H1 (cell line): Measurements from ENCODE around the gene APLN. TPM values are rescaled to one million over a fixed set of nuclear protein-coding genes. Genes with fewer than 3 reads are reported as not detected.

Experiments used
- CTCF ChIA-PET: fragments of 300-600 bp; sonication (Branson Sonifier 250); formaldehyde crosslinking; loops from one replicate; lab custom pipeline; 2021; ENCODE audit not compliant: partially characterized antibody; lab: Charles Lee
- POLR2A ChIA-PET: fragments of 300-600 bp; sonication (Branson Sonifier 250); formaldehyde crosslinking; loops from one replicate; lab custom pipeline; 2021; ENCODE audit warnings: inconsistent platforms; ENCODE audit not compliant: partially characterized antibody; lab: Charles Lee
- DNase-seq, 2 experiments: peaks; one replicate each; pipeline versions ENCODE4 v3.0.0 to v3.0.0-alpha.2; 2010 to 2022; ENCODE audit warnings: low spot score in 2 of 2, low read depth in 1 of 2, mixed read lengths in 1 of 2
- FAIRE-seq: peaks from 2 replicates; lab custom pipeline; 2011; peaks lifted over from hg19 to GRCh38; lab: Jason Lieb, UNC
- H2AFZ ChIP-seq: 2 replicates; pipeline ENCODE4 v1.8.1; 2012; ENCODE audit warnings: low read length, inconsistent platforms
- H2AK5ac ChIP-seq: 2 replicates; pipeline ENCODE4 v1.6.1; 2013; ENCODE audit warnings: low read depth, low read length
- H2BK120ac ChIP-seq: replicated peaks from 2 replicates; pipeline ENCODE3; 2013; ENCODE audit warnings: low read depth, low read length, inconsistent platforms
- H2BK12ac ChIP-seq: 2 replicates; pipeline ENCODE4 v1.6.1; 2013; ENCODE audit warnings: low read depth, low read length
- H2BK15ac ChIP-seq: 2 replicates; pipeline ENCODE4 v1.6.1; 2013; ENCODE audit warnings: low read length
- H2BK20ac ChIP-seq: 2 replicates; pipeline ENCODE4 v1.6.1; 2013; ENCODE audit warnings: low read length
- H2BK5ac ChIP-seq: 2 replicates; pipeline ENCODE4 v1.6.1; 2013; ENCODE audit warnings: low read depth, low read length
- H3K14ac ChIP-seq: 2 replicates; pipeline ENCODE4 v1.6.1; 2013; ENCODE audit warnings: inconsistent platforms; ENCODE audit not compliant: insufficient read length
- H3K18ac ChIP-seq: 2 replicates; pipeline ENCODE4 v1.6.1; 2013; ENCODE audit warnings: low read length; ENCODE audit errors: extremely low read depth
- H3K23ac ChIP-seq: 2 replicates; pipeline ENCODE4 v1.6.1; 2013; ENCODE audit warnings: inconsistent platforms; ENCODE audit not compliant: insufficient read length
- H3K23me2 ChIP-seq: 2 replicates; pipeline ENCODE4 v1.6.1; 2013; ENCODE audit warnings: low read depth, low read length
- H3K27ac ChIP-seq: 2 replicates; pipeline ENCODE4 v1.6.1; 2011; ENCODE audit warnings: low read depth, low read length, inconsistent platforms
- H3K27me3 ChIP-seq, 4 experiments: replicated peaks in 1 of 4; 1 replicate in 1 of 4; 2 replicates in 3 of 4; pipeline versions ENCODE4 v1.6.1 to v1.8.1; 2011 to 2013; ENCODE audit warnings: low read length in 3 of 4, mild to moderate bottlenecking in 3 of 4, inconsistent platforms in 2 of 4, mixed read lengths in 2 of 4, moderate library complexity in 1 of 4; ENCODE audit not compliant: control insufficient read depth in 3 of 4, insufficient read depth in 3 of 4; ENCODE audit errors: extremely low read depth in 1 of 4
- H3K36me3 ChIP-seq, 4 experiments: 2 replicates each; pipeline versions ENCODE4 v1.6.1 to v1.8.1; 2011 to 2013; ENCODE audit warnings: mild to moderate bottlenecking in 4 of 4, low read length in 3 of 4, moderate library complexity in 2 of 4, control low read depth in 1 of 4, inconsistent platforms in 1 of 4; ENCODE audit not compliant: insufficient read depth in 4 of 4, control insufficient read depth in 2 of 4
- H3K4ac ChIP-seq: replicated peaks from 2 replicates; pipeline ENCODE3; 2013; ENCODE audit warnings: low read length, low read depth, mixed read lengths, inconsistent platforms; ENCODE audit not compliant: insufficient read length
- H3K4me1 ChIP-seq, 4 experiments: replicated peaks in 1 of 4; 1 replicate in 1 of 4; 2 replicates in 3 of 4; pipeline versions ENCODE4 v1.6.1 to v1.8.1; 2011 to 2013; ENCODE audit warnings: low read length in 3 of 4, inconsistent platforms in 2 of 4, mixed read lengths in 1 of 4; ENCODE audit not compliant: insufficient read depth in 4 of 4, control insufficient read depth in 3 of 4
- H3K4me2 ChIP-seq, 2 experiments: 2 replicates each; pipeline versions ENCODE4 v1.6.1 to v1.8.1; 2011 to 2013; ENCODE audit warnings: low read depth in 2 of 2, low read length in 2 of 2, control low read depth in 1 of 2, inconsistent platforms in 1 of 2, mild to moderate bottlenecking in 1 of 2; ENCODE audit not compliant: insufficient read depth in 1 of 2
- H3K4me3 ChIP-seq, 4 experiments: fragments of 200-600, 300-600 bp in 1 of 4; sonication (generic), shearing (Covaris generic), sonication (Bioruptor Twin) in 1 of 4; 2 replicates each; pipeline versions ENCODE4 v1.5.1 to v1.8.1; 2011 to 2016; ENCODE audit warnings: low read length in 4 of 4, low read depth in 3 of 4, control low read depth in 2 of 4, inconsistent platforms in 2 of 4, mild to moderate bottlenecking in 2 of 4, mixed read lengths in 1 of 4, moderate library complexity in 1 of 4; ENCODE audit not compliant: insufficient read depth in 2 of 4; ENCODE audit errors: extremely low read depth in 1 of 4
- H3K56ac ChIP-seq: replicated peaks from 2 replicates; pipeline ENCODE3; 2013; ENCODE audit warnings: low read depth, mild to moderate bottlenecking, mixed read lengths, low read length, inconsistent platforms; ENCODE audit not compliant: insufficient read length
- H3K79me1 ChIP-seq: 2 replicates; pipeline ENCODE4 v1.6.1; 2013; ENCODE audit warnings: low read depth, low read length, control low read depth
- H3K79me2 ChIP-seq, 2 experiments: 2 replicates each; pipeline versions ENCODE4 v1.6.1 to v1.8.1; 2012 to 2013; ENCODE audit warnings: low read length in 2 of 2, mild to moderate bottlenecking in 2 of 2, inconsistent platforms in 1 of 2; ENCODE audit not compliant: insufficient read depth in 2 of 2, control insufficient read depth in 1 of 2
- H3K9ac ChIP-seq, 4 experiments: replicated peaks in 1 of 4; 1 replicate in 1 of 4; 2 replicates in 3 of 4; pipeline versions ENCODE4 v1.6.1 to v1.8.1; 2011 to 2013; ENCODE audit warnings: low read depth in 3 of 4, low read length in 3 of 4, control low read depth in 2 of 4, mild to moderate bottlenecking in 2 of 4, moderate library complexity in 2 of 4, inconsistent platforms in 1 of 4; ENCODE audit errors: extremely low read depth in 1 of 4
- H3K9me3 ChIP-seq, 2 experiments: 2 replicates each; pipeline versions ENCODE4 v1.6.1 to v1.8.1; 2012 to 2013; ENCODE audit warnings: mild to moderate bottlenecking in 2 of 2, moderate library complexity in 2 of 2, control low read depth in 1 of 2, inconsistent platforms in 1 of 2, low read depth in 1 of 2, low read length in 1 of 2, mixed read lengths in 1 of 2; ENCODE audit not compliant: insufficient read depth in 2 of 2
- H4K20me1 ChIP-seq, 2 experiments: replicated peaks in 1 of 2; 2 replicates each; pipeline versions ENCODE3 to v1.8.1; 2011 to 2013; ENCODE audit warnings: inconsistent platforms in 2 of 2, low read length in 2 of 2, mild to moderate bottlenecking in 1 of 2; ENCODE audit not compliant: insufficient read depth in 2 of 2, control insufficient read depth in 1 of 2
- H4K5ac ChIP-seq: 2 replicates; pipeline ENCODE4 v1.6.1; 2013; ENCODE audit warnings: low read length, low read depth, mixed read lengths, inconsistent platforms; ENCODE audit not compliant: insufficient read length
- H4K8ac ChIP-seq: 2 replicates; pipeline ENCODE4 v1.8.0; 2013; ENCODE audit warnings: mild to moderate bottlenecking, moderate library complexity, low read length, inconsistent platforms; ENCODE audit not compliant: insufficient read depth; ENCODE audit errors: extremely low read depth
- H4K91ac ChIP-seq: replicated peaks from 2 replicates; pipeline ENCODE3; 2013; ENCODE audit warnings: low read length, mixed read lengths, inconsistent platforms; ENCODE audit not compliant: insufficient read length
- POLR2AphosphoS5 ChIP-seq: IDR thresholded peaks from 2 replicates; pipeline ENCODE4 v1.6.1; 2011; ENCODE audit warnings: low read depth, low read length
- RFX5 ChIP-seq: IDR thresholded peaks from 2 replicates; pipeline ENCODE4 v1.6.1; 2011; ENCODE audit warnings: low read depth, low read length, improper control_type of control experiment, borderline replicate concordance
- SIN3A ChIP-seq, 2 experiments: IDR thresholded peaks in 1 of 2; conservative IDR thresholded peaks in 1 of 2; 2 replicates each; pipeline ENCODE4 v1.6.1; 2011 to 2012; ENCODE audit warnings: low read length in 2 of 2, improper control_type of control experiment in 1 of 2, low read depth in 1 of 2, mild to moderate bottlenecking in 1 of 2
- WGBS, 2 experiments: shearing (Covaris generic) in 1 of 2; methylation state at CpG; one replicate each; pipeline versions ENCODE4 v1.1.6 to v1.1.7; 2013 to 2015; ENCODE audit warnings: low lambda C conversion rate in 2 of 2, mixed read lengths in 2 of 2, inconsistent platforms in 1 of 2, low coverage in 1 of 2, missing lambda C conversion rate in 1 of 2; ENCODE audit not compliant: insufficient replicate concordance in 2 of 2, insufficient coverage in 1 of 2, insufficient read length in 1 of 2; ENCODE audit errors: extremely low coverage in 1 of 2, missing lambda C conversion rate in 1 of 2; 5-methylcytosine and 5-hydroxymethylcytosine counted together
- polyA plus RNA-seq, 7 experiments: library from polyadenylated mRNA; depleted of rRNA in 3 of 7; stranded (reverse) in 5 of 7; unstranded in 2 of 7; fragments of >200 nt in 5 of 7; fragments of 200-250 nt in 2 of 7; gene quantifications; 1 replicate in 5 of 7; 2 replicates in 1 of 7; 4 replicates in 1 of 7; pipeline versions ENCODE4 v1.2.1 to v1.2.3, GENCODE V29; 2011 to 2013; ENCODE audit warnings: missing spikeins in 2 of 7, mixed read lengths in 2 of 7
- total RNA-seq: library from RNA; stranded (reverse); fragmentation: NEBNext Ultra II Directional; extraction: Animal tissue kit (Norgen Biotek cat#: 25700); gene quantifications from 2 replicates; pipeline ENCODE4 v1.2.1, GENCODE V29; 2021

The APLN gene
- total and polyA plus RNA-seq, 2 of the 8 experiments (the other 6 are each of a cell fraction or from before 2014, with no cell fraction given): 1.1 to 1.8 TPM

GRCh38 chrX:129647418-129648410 is 7.0 kb downstream of the APLN start:
- H2AFZ ChIP-seq: no peak overlapping the region
- H3K23ac ChIP-seq: no peak overlapping the region
- H3K4me3 ChIP-seq: no peak overlapping the region
- no peak overlapping the region for H4K91ac ChIP-seq
- no peak overlapping the region for H3K18ac ChIP-seq
- no peak overlapping the region for H2BK12ac ChIP-seq
- TF ChIP-seq RFX5 (no peak), POLR2AphosphoS5 (no peak), SIN3A (conservative IDR thresholded peaks at IDR 0.05 in 1 of 2, IDR thresholded peaks at IDR 0.05 in 1 of 2; ENCODE audit: low read depth in 1 of 2, low read length in 2 of 2) (no peak)
- TF ChIP-seq, all 59 proteins: peak for 0
- Histone ChIP-seq H3K27me3 (peaks cover 3 to 31% (median 24%) of the 10 kb centered on the region in 4 experiments), H3K79me2 (no peaks in the 10 kb centered on the region), H3K23me2 (no peaks in the 10 kb centered on the region), H2BK20ac (no peak overlapping the region), H4K20me1 (no peaks in the 10 kb centered on the region), H2BK5ac (no peak overlapping the region), H2AK5ac (no peak overlapping the region), H3K27ac (no peak overlapping the region), H4K8ac (no peak overlapping the region), H3K56ac (no peak overlapping the region), H3K36me3 (no peaks in the 10 kb centered on the region), H3K4me1 (peaks cover 0 to 4% (median 0%) of the 10 kb centered on the region in 4 experiments; a peak in 3 of 7 replicates), H3K9me3 (no peaks in the 10 kb centered on the region), H3K79me1 (no peaks in the 10 kb centered on the region), H4K5ac (no peak overlapping the region), H2BK15ac (no peak overlapping the region), H3K4ac (no peak overlapping the region), H2BK120ac (no peak overlapping the region), H3K14ac (no peak overlapping the region), H3K4me2 (no peak overlapping the region), H3K9ac (no peak overlapping the region)
- ChIA-PET POLR2A (interaction anchor here (0.8 to 1.2 kb wide), 3 partner anchors 9 to 32 kb away, joined by 3 read pairs; no protein-coding TSS in a partner anchor), CTCF (interaction anchor here (0.8 to 2.3 kb wide), 3 partner anchors 10 to 38 kb away, joined by 3 to 13 read pairs (median 3); no protein-coding TSS in a partner anchor)
- FAIRE-seq: no peak
- 91% methylated on average over 7 of the region's 14 CpGs; no CpG with 5 or more reads in 1 of the 2 experiments for WGBS, 2 experiments
- no peak for DNase-seq
